NCI-H1694 (cell line): ENCODE results near the gene C9orf78.

Source experiments
- DNase-seq: peaks from one replicate; lab custom pipeline; 2025; lab: John Stamatoyannopoulos, UW

The C9orf78 gene, protein sequence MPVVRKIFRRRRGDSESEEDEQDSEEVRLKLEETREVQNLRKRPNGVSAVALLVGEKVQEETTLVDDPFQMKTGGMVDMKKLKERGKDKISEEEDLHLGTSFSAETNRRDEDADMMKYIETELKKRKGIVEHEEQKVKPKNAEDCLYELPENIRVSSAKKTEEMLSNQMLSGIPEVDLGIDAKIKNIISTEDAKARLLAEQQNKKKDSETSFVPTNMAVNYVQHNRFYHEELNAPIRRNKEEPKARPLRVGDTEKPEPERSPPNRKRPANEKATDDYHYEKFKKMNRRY

DNA sequence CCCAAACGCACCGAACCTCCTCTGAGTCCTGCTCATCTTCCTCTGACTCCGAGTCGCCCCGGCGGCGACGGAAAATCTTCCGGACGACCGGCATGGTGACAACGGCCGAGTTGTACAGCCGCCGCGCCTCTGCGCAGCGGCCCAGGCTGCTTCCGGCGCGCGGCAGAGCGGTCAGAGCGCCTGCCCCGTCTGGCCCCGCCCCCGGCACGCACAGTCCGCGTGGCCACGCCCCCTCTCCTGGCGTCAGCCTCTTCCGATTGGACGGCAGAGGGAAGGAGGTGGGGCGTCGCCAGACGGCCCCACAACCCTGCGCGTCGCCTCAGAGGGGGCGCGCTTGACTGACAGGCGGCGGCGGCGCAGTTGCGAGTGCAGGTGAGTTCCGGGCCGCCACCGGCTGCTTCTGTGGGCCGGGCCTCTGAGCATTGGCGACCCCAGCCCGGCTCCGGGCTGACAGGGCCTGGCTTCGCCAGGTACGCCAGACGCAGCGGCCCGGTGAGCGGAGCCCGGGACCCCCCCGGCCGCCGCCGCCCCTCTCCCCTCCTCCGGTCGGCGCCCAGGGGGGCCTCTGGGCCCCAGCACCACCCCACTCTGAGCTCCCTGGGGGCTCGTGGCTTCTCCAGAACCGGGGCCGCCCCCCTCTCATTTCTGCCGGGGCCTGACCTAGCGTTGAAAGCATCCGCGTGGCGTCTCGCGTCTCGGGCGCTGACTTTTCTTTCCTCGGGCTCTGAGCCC is at the start of gene C9orf78, which contains the start of gene USP20:
C9orf78 (minus strand) TSS at position 148 of the 732 bp plus-strand sequence; CDS start at position 94, 54 bp downstream.
USP20 (plus strand) TSS at position 331 of the 732 bp plus-strand sequence. CDS start 17,098 bp downstream, outside the sequence.
- DNase-seq, result peak; percentile 89

DNA sequence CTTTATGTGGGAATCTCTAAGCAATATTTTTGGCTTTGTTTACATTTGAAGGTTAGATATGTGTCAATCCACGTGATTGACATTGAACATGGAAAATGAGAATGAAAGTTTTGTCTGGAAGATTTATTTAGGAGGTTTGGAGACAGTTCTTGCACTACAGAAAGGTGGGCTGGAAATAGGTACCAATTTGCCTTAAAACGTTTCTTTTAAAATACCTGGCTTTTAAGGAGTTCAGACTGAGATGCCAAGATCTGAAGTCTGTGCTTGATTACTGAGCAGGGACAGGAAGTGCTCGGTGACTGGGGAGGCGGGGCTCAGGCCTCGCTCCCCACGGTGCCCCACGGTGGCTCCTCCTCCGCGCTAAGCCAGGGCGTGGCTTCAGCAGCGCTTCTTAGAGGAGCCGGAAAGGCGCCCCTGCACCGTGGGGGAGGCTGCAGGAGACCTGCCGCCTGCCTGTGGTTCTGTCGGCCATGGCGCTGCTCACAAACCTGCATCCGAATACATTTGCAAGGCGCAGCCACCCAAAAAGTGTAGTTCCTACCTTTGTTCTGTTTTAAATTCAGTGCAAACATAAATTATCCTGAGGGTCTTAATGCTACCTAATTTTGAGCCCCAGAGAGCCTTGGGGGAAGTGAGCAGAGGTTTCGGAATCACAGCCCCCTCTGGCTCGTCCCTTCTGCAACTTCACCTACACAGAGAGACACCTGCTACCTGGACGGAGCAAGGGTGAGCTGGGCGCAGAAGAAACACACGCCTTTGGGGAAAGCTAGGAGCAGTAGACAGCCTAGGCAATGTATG is 49.3 kb upstream of the C9orf78 start:
- DNase-seq, result no peak

DNA sequence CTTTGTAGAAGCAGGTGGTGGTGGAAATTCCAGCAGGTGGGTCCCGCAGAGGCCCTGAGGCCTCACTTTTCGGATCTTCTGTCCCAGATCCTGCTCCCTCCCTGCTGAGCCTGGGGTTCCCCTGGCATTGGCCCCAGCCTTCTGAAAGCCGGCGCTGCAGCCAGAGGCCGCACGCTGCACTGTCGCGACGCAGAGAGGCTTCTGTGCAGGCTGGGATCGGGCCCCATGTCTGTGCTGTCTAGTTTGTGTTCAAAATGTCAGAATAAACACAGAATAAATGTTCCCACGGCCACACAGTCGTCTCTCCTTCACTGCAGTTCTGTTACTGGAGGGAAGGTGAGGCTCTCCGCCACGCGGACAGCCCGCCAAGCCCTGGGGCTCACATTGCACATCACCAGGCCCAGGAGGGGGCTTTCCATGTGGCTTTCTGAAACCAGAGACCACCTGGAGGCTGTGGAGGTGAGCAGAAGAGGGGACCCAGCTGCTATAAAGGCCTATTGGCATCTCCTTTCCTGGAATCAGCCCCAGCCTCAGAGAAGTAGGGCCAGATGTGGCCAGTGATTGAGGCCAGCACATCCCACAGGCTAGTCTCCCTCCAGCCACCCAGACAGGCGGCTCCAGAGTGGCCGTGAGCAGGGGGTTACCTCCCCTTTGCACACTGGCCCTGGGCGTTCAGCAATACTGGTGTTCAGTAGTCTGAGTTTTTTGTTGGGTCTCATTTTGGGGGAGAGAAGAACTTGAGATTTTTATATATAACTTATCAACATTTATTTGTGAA is 46.7 kb upstream of the C9orf78 start:
- DNase-seq, result no peak

DNA sequence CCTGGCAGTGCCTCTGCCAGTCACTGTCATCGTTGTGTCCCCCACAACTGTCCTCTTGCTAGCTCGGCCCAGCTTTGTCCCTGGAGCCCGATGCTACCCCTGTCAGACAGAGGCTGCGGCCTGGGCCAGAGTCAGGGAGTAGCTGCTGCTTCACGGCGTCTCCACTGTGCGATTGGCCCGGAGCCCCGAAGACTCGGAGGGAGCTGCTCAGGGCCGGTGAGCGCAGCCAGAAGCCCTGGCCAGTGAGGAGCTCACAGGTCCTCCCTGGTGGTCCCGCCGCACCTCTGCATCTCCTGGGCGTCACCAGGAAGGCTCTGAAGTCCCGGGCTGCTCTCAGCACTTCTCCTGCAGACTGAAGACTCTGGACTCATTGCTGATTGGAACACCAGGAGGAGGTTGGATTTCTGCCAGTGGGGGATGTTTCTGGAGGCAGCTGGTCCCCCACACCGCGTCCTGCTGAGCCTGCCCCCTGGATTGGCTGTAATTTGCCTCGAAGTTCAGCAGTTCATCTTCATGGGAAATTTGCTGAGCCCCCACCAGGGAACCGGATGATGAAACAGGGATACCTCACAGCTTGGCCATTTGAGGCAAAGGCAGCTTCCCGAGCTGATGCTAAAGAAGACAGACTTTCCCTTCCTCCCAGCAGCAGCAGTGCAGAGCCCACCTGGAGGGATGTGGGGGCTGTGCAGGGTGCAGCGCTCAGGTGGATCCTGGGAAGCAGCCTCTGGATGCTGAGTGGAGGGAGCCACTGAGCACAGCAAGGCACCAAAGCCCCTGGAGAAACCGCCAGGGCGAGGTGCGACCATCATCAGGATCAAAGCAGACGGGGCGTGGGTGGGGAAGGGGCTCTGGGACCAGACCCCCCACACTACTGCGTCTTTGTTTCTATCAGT is 45.8 kb upstream of the C9orf78 start:
- no peak for DNase-seq

DNA sequence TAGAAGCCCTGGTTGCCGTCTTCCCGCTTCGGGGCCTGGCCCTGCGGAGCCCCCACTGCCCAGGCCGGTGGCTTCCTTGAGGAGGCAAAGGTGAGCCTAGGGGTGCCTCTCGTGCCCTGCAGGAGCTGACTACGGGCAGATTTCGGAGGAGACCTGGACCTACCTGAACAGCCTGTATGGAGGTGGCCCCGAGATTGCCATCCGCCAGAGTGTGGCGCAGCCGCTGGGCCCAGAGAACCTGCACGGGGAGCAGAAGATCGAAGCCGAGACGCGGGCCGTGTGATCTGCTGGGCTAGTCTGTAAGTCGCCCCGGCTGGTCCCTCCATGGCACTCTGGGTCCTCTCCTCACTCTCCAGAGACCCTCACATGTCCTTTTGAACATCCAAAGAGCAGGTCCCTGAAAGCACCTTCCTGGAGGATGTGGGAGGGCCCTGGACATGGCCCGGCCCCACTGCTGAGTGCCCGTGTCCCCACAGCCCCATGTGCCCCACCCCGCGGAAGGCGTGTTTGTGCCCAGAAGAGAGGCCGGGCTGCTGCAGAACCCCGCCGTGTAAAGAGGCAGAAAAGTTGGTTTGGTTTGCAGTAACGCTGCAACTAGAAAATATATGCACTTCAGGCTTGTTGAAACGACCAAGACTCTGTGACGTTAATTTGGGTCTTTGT is 45.0 kb upstream of the C9orf78 start:
- no peak for DNase-seq

DNA sequence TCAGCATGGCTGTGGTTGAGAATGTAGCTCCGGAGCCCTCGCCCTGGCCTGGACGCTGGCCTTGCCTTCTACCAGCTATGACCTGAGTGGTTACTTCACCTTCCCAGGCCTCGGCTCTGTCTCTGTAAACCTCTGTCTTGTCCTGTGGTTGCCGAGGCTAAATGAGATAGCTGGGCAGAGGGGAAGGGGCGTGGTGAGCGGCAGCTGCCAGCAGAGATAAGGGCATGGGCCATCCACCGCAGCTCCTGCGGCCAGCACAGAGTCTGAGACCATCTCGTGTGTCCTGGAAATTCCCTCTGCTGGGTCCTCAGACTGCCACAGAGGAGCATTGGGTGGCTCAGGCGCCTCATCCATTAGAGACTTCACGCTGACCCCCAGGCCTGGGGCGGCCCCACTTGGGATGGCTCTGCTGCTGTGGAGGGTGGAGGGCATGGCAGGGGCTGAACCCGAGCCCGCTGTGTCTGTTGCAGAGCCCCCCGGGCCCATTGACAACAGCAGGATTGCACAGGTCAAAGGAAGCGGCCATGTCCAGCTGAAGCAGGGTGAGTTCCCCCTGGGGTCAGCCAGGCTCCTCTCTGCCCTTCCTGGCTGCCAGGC is 44.1 kb upstream of the C9orf78 start:
- no peak for DNase-seq

DNA sequence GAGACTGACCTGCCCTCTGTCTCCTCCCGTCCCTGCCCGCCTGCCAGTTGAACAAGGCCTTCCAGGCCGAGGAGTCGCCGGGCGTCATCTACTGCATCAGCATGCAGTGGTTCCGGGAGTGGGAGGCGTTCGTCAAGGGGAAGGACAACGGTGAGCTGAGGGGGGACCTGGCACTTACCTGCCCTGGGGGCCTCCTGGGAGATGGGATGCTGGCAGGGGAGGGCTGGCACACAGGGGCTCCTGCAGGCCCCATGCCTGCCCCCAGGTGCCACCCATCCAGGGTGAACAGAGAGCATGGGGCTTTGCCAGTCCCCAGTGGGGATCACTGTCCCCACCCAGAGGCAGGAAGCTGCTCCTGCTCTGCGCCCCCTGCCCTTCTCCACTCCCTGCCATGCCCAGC is 43.2 kb upstream of the C9orf78 start:
- DNase-seq, result no peak

DNA sequence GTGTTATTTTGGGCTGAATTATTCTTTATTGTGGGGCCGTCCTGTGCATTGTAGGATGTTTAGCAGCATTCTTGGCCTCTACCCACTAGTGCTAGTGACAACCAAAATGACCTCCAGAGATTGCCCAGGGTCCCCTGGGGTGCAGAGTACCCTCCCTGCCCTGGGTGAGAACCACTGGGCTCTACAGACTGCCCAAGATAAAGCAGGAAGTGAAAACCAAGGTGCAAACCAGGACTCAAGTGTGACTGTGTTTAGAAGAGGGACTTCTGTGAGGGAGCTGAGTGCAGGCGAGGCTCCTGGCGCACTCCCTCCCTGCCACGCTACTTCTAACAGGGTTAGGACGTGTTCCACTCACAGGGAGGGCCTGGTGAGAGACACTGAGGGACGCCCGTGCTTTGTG is 41.7 kb upstream of the C9orf78 start:
- no peak for DNase-seq

DNA sequence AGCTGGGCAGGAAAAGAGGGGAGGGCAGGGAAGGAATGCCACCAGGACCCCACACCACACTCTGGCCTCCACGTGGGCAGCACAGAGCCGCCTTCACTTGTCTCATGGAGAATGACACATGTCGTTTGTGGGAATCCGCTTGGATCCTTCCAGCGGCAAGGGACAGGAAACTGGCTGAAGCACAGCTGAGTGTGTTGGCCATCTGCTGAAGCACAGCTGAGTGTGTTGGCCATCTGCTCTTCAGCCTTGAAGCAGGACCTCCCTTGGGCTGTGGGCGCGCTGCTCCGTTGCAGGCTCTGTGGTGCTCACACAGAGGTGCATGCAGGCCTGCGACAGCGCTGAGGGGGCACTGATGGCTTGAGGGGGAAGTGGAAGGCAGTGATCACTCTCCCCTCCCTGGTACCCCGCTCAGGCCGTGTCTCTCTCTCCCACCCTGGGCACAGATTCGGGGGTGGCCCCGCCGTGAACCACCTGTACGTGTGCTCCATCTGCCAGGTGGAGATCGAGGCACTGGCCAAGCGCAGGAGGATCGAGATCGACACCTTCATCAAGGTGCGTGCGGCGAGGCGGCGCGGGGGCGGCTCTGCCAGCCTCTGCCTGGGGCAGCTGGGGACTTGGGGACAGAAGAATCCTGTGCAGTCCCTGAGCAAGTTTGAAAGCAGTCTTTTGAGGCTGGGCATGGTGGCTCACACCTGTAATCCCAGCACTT is 40.8 kb upstream of the C9orf78 start:
- DNase-seq, result peak; percentile 21

DNA sequence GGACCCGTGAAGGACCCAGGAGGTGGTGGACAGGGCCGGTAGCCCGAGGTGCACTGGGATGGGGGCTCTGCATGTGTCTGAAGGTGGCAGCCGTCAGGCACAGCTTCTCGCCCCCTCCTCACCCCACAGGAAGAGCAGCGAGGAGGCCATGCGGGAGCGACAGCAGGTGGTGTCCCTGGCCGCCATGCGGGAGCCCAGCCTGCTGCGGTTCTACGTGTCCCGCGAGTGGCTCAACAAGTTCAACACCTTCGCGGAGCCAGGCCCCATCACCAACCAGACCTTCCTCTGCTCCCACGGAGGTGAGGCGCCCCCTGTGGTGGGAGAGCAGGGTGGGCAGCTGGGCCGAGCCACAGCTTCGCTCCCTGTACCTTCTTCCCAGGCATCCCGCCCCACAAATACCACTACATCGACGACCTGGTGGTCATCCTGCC is 40.1 kb upstream of the C9orf78 start:
- no peak for DNase-seq

DNA sequence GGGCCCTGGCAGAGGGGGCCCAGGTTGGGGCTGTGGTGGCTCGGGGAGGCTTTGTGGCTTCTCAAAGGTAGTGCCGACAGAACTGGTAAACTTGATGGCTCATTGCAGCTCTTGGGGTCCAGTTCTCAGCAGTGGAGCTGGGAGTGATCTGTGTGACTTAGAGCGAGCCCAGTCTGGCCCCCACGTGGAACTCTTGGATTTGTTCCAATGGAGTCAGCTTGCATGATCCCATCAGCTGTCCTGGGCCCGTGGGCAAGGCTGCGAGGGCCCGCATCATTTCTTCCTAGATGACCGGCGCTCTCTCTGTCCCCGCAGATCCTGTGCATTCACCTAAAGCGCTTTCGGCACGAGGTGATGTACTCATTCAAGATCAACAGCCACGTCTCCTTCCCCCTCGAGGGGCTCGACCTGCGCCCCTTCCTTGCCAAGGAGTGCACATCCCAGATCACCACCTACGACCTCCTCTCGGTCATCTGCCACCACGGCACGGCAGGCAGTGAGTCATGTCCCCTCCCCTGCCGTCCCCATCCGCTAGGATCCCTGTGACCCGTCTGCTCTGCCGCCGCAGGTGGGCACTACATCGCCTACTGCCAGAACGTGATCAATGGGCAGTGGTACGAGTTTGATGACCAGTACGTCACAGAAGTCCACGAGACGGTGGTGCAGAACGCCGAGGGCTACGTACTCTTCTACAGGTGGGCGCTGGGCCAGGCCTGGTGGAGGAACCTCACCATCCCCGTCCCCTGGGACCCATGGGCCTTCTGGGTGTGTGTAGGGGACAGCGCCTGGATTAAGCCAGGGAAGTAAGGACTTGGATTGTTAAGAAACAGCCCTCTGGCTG is 39.4 kb upstream of the C9orf78 start:
- DNase-seq, result no peak

DNA sequence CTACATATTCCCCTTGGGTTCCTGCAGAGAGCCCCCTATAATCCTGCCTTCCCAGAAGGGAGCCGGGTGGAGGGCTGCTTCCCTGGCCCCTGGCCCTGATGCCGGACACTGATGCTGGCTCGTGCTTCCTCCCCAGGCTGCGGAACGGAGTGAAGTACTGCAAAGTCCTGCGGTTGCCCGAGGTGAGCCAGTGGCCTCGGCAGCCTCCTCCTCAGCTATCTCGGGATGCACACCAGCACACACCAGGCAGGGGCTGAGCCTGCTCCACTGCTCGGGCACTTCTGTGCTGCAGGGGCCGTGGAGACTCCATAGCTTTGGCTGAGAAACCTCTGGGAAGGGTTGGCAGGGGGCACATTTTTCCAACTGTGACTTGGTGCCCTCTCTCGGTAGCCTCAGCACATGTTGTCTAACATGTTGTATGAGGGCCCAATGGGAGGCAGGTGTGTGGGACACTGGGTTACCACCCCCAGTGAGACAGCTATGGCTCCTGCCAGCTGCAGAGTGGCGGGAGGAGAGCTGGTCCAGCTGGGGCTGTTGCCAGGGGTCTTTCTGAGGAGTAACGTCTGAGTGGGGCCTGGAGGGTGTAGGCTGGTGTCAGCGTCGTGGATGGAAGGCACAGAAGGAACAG is 38.6 kb upstream of the C9orf78 start:
- no peak for DNase-seq

DNA sequence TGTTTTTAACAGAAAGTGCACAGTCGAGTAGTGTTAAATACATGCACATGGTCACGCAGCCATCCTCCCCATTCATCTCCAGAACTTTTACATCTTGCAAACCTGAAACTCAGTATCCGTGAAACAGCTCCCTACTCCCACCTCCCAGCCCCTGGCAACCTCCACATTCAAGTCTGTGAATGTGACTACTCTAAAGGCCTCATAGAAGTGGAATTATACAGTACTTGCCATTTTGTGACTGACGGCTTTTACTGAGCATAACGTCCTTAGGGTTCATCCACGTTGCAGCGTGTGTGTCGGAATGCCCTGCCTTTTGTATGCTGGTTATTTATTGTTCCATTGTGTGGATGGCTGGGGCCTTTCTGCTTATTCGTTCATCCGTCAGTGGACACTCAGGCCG is 36.0 kb upstream of the C9orf78 start:
- DNase-seq, result no peak

DNA sequence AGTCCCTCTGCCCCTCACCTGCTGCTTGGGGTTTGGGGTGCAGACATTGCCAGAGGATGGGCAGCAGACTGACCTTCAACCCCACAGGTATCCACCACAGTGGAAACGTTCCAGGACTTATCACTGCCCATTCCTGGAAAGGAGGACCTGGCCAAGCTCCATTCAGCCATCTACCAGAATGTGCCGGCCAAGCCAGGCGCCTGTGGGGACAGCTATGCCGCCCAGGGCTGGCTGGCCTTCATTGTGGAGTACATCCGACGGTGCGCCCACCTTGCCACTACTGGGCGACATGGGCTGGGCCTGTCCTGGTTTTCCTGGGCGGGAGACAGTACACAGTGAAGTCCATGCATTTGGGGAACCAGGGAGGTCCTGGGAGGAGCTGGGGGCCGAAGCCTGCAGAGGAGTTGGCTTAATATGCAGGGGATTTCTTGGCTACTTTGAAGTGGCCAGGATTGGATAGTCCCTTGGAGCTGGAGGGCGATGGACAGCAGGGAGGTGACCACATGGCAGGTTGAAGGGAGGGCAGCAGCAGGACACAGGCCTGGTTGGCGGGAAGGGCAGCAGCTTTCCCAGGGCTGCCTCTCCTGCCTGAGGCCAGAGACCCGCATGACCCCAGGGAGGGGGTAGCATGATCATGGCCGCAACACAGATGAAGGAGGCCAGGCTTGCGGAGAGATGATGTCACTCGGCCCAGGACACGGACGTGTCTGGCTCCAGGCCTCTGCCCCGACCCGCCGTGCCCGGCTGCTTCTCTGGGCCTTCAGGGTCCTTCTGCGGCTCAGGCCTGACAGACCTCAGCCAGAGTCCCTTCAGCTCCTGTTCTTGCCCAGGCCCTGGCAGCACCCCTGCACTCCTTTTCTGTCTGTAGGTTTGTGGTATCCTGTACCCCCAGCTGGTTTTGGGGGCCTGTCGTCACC is 34.8 kb upstream of the C9orf78 start:
- DNase-seq, result no peak

DNA sequence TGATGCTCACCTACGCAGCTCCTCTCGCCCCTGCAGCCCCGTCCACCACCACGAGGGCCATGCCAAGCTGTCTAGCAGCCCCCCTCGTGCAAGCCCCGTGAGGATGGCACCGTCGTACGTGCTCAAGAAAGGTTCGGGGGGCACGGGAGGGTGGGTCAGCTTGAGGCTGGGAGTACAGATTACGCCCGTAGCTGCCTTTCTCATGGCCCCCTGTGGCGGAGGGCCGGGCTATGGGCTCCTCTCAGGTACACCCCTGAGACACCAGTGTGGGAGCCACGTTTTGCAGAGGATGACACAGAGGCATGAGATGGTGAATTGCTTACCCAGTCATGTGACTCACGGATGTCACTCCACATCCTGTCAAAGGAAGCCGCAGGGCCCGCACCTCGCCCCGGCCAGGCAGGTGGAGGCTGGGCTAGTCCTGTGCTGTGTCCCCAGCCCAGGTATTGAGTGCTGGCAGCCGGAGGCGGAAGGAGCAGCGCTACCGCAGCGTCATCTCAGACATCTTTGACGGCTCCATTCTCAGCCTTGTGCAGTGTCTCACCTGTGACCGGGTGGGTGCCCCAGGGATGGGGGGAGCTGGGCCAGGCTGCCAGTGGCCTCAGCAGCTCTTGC is 33.9 kb upstream of the C9orf78 start:
- no peak for DNase-seq
